HEK293 (cell line): ENCODE data around the gene TXNIP.

Experiments
- CTCF ChIP-seq: fragments of 450-650 bp; formaldehyde crosslinking; IDR thresholded peaks from 2 replicates; pipeline ENCODE4 v1.5.1; 2016; ENCODE audit warnings: missing biosample characterization, missing genetic modification characterization
- ELK4 ChIP-seq: IDR thresholded peaks from 2 replicates; pipeline ENCODE4 v1.6.1; 2011; ENCODE audit warnings: mild to moderate bottlenecking, low read depth, low read length, borderline replicate concordance
- FEZF1 ChIP-seq: fragments of 450-650 bp; formaldehyde crosslinking; IDR thresholded peaks from 2 replicates; pipeline ENCODE4 v1.5.1; 2016; ENCODE audit warnings: missing biosample characterization, missing genetic modification characterization
- MZF1 ChIP-seq: fragments of 450-650 bp; formaldehyde crosslinking; IDR thresholded peaks from 2 replicates; pipeline ENCODE4 v1.5.1; 2017; ENCODE audit warnings: missing biosample characterization, missing genetic modification characterization, borderline replicate concordance
- PRDM1 ChIP-seq: fragments of 450-650 bp; formaldehyde crosslinking; IDR thresholded peaks from 2 replicates; pipeline ENCODE4; 2016; ENCODE audit warnings: missing biosample characterization, missing genetic modification characterization
- PRDM10 ChIP-seq: fragments of 450-650 bp; formaldehyde crosslinking; IDR thresholded peaks from 2 replicates; pipeline ENCODE4 v1.5.1; 2016; ENCODE audit warnings: missing biosample characterization, missing genetic modification characterization
- PRDM6 ChIP-seq: fragments of 450-650 bp; formaldehyde crosslinking; IDR thresholded peaks from 2 replicates; pipeline ENCODE4 v1.5.1; 2017; ENCODE audit warnings: missing biosample characterization, missing genetic modification characterization
- SP7 ChIP-seq: fragments of 450-650 bp; formaldehyde crosslinking; IDR thresholded peaks from 2 replicates; pipeline ENCODE4 v1.5.1; 2016; ENCODE audit warnings: missing biosample characterization, missing genetic modification characterization
- TRIM28 ChIP-seq: IDR thresholded peaks from 2 replicates; pipeline ENCODE4 v1.6.1; 2011; ENCODE audit warnings: low read length, control low read depth, borderline replicate concordance
- ZFP69B ChIP-seq: fragments of 450-650 bp; formaldehyde crosslinking; IDR thresholded peaks from 2 replicates; pipeline ENCODE4 v1.5.1; 2016; ENCODE audit warnings: missing biosample characterization, missing genetic modification characterization
- ZNF132 ChIP-seq: fragments of 450-650 bp; formaldehyde crosslinking; IDR thresholded peaks from 2 replicates; pipeline ENCODE4 v1.5.1; 2017; ENCODE audit warnings: missing biosample characterization, missing genetic modification characterization, borderline replicate concordance
- ZNF16 ChIP-seq: fragments of 450-650 bp; formaldehyde crosslinking; IDR thresholded peaks from 2 replicates; pipeline ENCODE4 v1.5.1; 2016; ENCODE audit warnings: low read depth, missing biosample characterization, missing genetic modification characterization
- ZNF175 ChIP-seq: fragments of 450-650 bp; formaldehyde crosslinking; IDR thresholded peaks from 2 replicates; pipeline ENCODE4 v1.5.1; 2016; ENCODE audit warnings: missing biosample characterization, missing genetic modification characterization
- ZNF184 ChIP-seq: fragments of 450-650 bp; IDR thresholded peaks from 2 replicates; pipeline ENCODE4 v1.5.1; 2018; ENCODE audit warnings: missing biosample characterization, mild to moderate bottlenecking, missing genetic modification characterization
- ZNF2 ChIP-seq: fragments of 450-650 bp; formaldehyde crosslinking; IDR thresholded peaks from 2 replicates; pipeline ENCODE4 v1.5.1; 2016; ENCODE audit warnings: missing biosample characterization, missing genetic modification characterization
- ZNF24 ChIP-seq: fragments of 450-650 bp; formaldehyde crosslinking; IDR thresholded peaks from 2 replicates; pipeline ENCODE4 v1.5.1; 2016; ENCODE audit warnings: missing biosample characterization, missing genetic modification characterization
- ZNF266 ChIP-seq: fragments of 450-650 bp; formaldehyde crosslinking; IDR thresholded peaks from 2 replicates; pipeline ENCODE4 v1.5.1; 2016; ENCODE audit warnings: missing biosample characterization, missing genetic modification characterization, low read depth
- ZNF302 ChIP-seq: fragments of 450-650 bp; formaldehyde crosslinking; IDR thresholded peaks from 2 replicates; pipeline ENCODE4 v1.5.1; 2016; ENCODE audit warnings: missing biosample characterization, missing genetic modification characterization, low read depth
- ZNF324 ChIP-seq: fragments of 450-650 bp; formaldehyde crosslinking; IDR thresholded peaks from 2 replicates; pipeline ENCODE4 v1.5.1; 2016; ENCODE audit warnings: missing biosample characterization, missing genetic modification characterization
- ZNF404 ChIP-seq: fragments of 450-650 bp; formaldehyde crosslinking; IDR thresholded peaks from 2 replicates; pipeline ENCODE4 v1.5.1; 2017; ENCODE audit warnings: missing biosample characterization, missing genetic modification characterization
- ZNF426 ChIP-seq: fragments of 450-650 bp; formaldehyde crosslinking; IDR thresholded peaks from 2 replicates; pipeline ENCODE4 v1.5.1; 2017; ENCODE audit warnings: missing biosample characterization, missing genetic modification characterization, mild to moderate bottlenecking, inconsistent platforms, moderate library complexity
- ZNF521 ChIP-seq: fragments of 450-650 bp; formaldehyde crosslinking; IDR thresholded peaks from 2 replicates; pipeline ENCODE4 v1.5.1; 2017; ENCODE audit warnings: missing biosample characterization, mild to moderate bottlenecking, missing genetic modification characterization
- ZNF610 ChIP-seq: fragments of 450-650 bp; formaldehyde crosslinking; IDR thresholded peaks from 2 replicates; pipeline ENCODE4 v1.5.1; 2016; ENCODE audit warnings: missing biosample characterization, missing genetic modification characterization, borderline replicate concordance
- ZNF629 ChIP-seq: fragments of 450-650 bp; formaldehyde crosslinking; IDR thresholded peaks from 2 replicates; pipeline ENCODE4 v1.5.1; 2017; ENCODE audit warnings: missing biosample characterization, missing genetic modification characterization
- ZNF704 ChIP-seq: fragments of 450-650 bp; formaldehyde crosslinking; IDR thresholded peaks from 2 replicates; pipeline ENCODE4 v1.5.1; 2016; ENCODE audit warnings: missing biosample characterization, missing genetic modification characterization
- ZNF791 ChIP-seq: fragments of 450-650 bp; formaldehyde crosslinking; IDR thresholded peaks from 2 replicates; pipeline ENCODE4 v1.5.1; 2016; ENCODE audit warnings: missing biosample characterization, missing genetic modification characterization
- ZSCAN23 ChIP-seq: fragments of 450-650 bp; formaldehyde crosslinking; IDR thresholded peaks from 2 replicates; pipeline ENCODE4 v1.5.1; 2016; ENCODE audit warnings: missing biosample characterization, missing genetic modification characterization
- ZSCAN30 ChIP-seq: fragments of 450-650 bp; IDR thresholded peaks from 2 replicates; pipeline ENCODE4 v1.5.1; 2018; ENCODE audit warnings: missing biosample characterization, mild to moderate bottlenecking, missing genetic modification characterization, moderate library complexity
- ZSCAN4 ChIP-seq: fragments of 450-650 bp; formaldehyde crosslinking; IDR thresholded peaks from 2 replicates; pipeline ENCODE4 v1.5.1; 2017; ENCODE audit warnings: missing biosample characterization, missing genetic modification characterization

Gene TXNIP

GRCh38 chr1:146012703-146013558 lies 16.6 kb upstream of the TXNIP start (continued):
- TF ChIP-seq PRDM1 (tag by site-specific recombination) (no peak), SP7 (peak; percentile 35; the same call in 1 of the 2 replicates), PRDM10 (tag by site-specific recombination) (no peak), ZNF629 (peak; percentile 51), ZSCAN30 (tag by site-specific recombination) (0 out of 2 replicates have a peak, but pooled peaks have one; percentile 16), MZF1 (tag by site-specific recombination) (0 out of 2 replicates have a peak, but pooled peaks have one; percentile 19), ZSCAN23 (no peak), TRIM28 (no peak), ZNF704 (no peak), ZNF266 (no peak), ELK4 (no peak), ZNF24 (tag by site-specific recombination) (0 out of 2 replicates have a peak, but pooled peaks have one; percentile 21), FEZF1 (tag by site-specific recombination) (no peak), PRDM6 (0 out of 2 replicates have a peak, but pooled peaks have one; percentile 30), ZSCAN4 (tag by site-specific recombination) (no peak), ZNF132 (tag by site-specific recombination) (no peak), ZNF184 (tag by site-specific recombination) (0 out of 2 replicates have a peak, but pooled peaks have one; percentile 17), ZNF16 (tag by site-specific recombination) (no peak), ZNF791 (tag by site-specific recombination) (no peak), ZNF404 (no peak), ZNF175 (tag by site-specific recombination) (no peak), ZNF610 (no peak), ZNF324 (tag by site-specific recombination) (no peak), ZNF302 (tag by site-specific recombination) (no peak), ZNF2 (peak; percentile 35; the same call in 1 of the 2 replicates), ZFP69B (no peak), ZNF521 (tag by site-specific recombination) (no peak), ZNF426 (tag by site-specific recombination) (no peak), CTCF (peak; percentile 73)
